Activated CD8-positive, alpha-beta T cell treated with anti-CD3 and anti-CD28 coated beads, Interleukin-2, amount 10 ng/mL, durations not matched to agents 7 days and 5 days (primary cell): ENCODE results near the gene KLHDC8A. TPM values are rescaled to one million over a fixed set of nuclear protein-coding genes. Genes with fewer than 3 reads are reported as not detected.
"Not testable (repeated sequence)": the region's sequence is repeated elsewhere in the genome, so short reads cannot be mapped to it uniquely, and the experiment has no call there.

Source experiments
- ATAC-seq: fragments of 150-1000 bp; cut with Tn5 transposase; one replicate; pipeline ENCODE4 v1.10.0; 2021; ENCODE audit warnings: moderate library complexity
- CTCF ChIA-PET: fragments of 350-600 bp; sonication (Branson Sonifier 250); formaldehyde crosslinking; loops from one replicate; lab custom pipeline; 2021; ENCODE audit warnings: antibody characterized with exemption; lab: Charles Lee
- POLR2A ChIA-PET: fragments of 350-600 bp; sonication (Branson Sonifier 250); formaldehyde crosslinking; loops from one replicate; lab custom pipeline; 2021; ENCODE audit warnings: antibody characterized with exemption; lab: Charles Lee
- DNase-seq: peaks from one replicate; pipeline ENCODE4 v3.0.0-alpha.2; 2020
- H3K27ac Mint-ChIP-seq: one replicate; pipeline ENCODE4 v1.8.0; 2021; ENCODE audit warnings: mild to moderate bottlenecking, mixed read lengths
- H3K27me3 Mint-ChIP-seq: one replicate; pipeline ENCODE4 v1.8.0; 2021; ENCODE audit warnings: low read depth, mixed read lengths
- H3K36me3 Mint-ChIP-seq: one replicate; pipeline ENCODE4 v1.8.0; 2021; ENCODE audit warnings: low read depth, mixed read lengths
- H3K4me1 Mint-ChIP-seq: one replicate; pipeline ENCODE4 v1.8.0; 2021; ENCODE audit warnings: low read depth, mixed read lengths
- H3K4me3 Mint-ChIP-seq: one replicate; pipeline ENCODE4 v1.8.0; 2021; ENCODE audit warnings: mild to moderate bottlenecking, mixed read lengths
- H3K9me3 Mint-ChIP-seq: one replicate; pipeline ENCODE4 v1.8.0; 2022; ENCODE audit warnings: mixed read lengths; ENCODE audit not compliant: insufficient read depth
- total RNA-seq, 2 experiments: library from RNA; stranded (reverse); gene quantifications; one replicate each; pipeline ENCODE4 v1.2.3, GENCODE V29; 2021

Gene KLHDC8A, protein sequence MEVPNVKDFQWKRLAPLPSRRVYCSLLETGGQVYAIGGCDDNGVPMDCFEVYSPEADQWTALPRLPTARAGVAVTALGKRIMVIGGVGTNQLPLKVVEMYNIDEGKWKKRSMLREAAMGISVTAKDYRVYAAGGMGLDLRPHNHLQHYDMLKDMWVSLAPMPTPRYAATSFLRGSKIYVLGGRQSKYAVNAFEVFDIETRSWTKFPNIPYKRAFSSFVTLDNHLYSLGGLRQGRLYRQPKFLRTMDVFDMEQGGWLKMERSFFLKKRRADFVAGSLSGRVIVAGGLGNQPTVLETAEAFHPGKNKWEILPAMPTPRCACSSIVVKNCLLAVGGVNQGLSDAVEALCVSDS
- total RNA-seq = not detected

- CTCF ChIA-PET = interaction anchor here (1.0 to 5.9 kb wide), 5 partner anchors 20 to 130 kb away, joined by 3 to 123 read pairs (median 9); no protein-coding TSS in a partner anchor
- no peak for ATAC-seq
Observed at GRCh38 chr1:205356440-205357139, at the start of gene KLHDC8A. KLHDC8A (minus strand) TSS chr1:205356922; CDS start chr1:205343604, 13,318 bp downstream.

GRCh38 chr1:205406252-205406651 is 49.5 kb upstream of the KLHDC8A start:
- H3K4me3 Mint-ChIP-seq, H3K4me1 Mint-ChIP-seq, H3K9me3 Mint-ChIP-seq, ATAC-seq, H3K36me3 Mint-ChIP-seq, POLR2A ChIA-PET, H3K27ac Mint-ChIP-seq, DNase-seq: not testable (repeated sequence)
- CTCF ChIA-PET = interaction anchor here (1.1 to 4.2 kb wide), 2 partner anchors 79 to 118 kb away, joined by 3 to 14 read pairs; no protein-coding TSS in a partner anchor
- H3K27me3 Mint-ChIP-seq = peaks cover 24% of the 10 kb centered on the region

More at GRCh38 chr1:205356440-205357139, at the start of gene KLHDC8A:
- Mint-ChIP-seq H3K9me3 (no peaks in the 10 kb centered on the region), H3K27me3 (peaks cover 31% of the 10 kb centered on the region), H3K27ac (no peak within 1 kb of the TSS), H3K4me3 (no peak within 1 kb of the TSS), H3K36me3 (no peaks in the 10 kb centered on the region), H3K4me1 (no peaks in the 10 kb centered on the region)
- DNase-seq = no peak
- POLR2A ChIA-PET = no interaction called here

DNA sequence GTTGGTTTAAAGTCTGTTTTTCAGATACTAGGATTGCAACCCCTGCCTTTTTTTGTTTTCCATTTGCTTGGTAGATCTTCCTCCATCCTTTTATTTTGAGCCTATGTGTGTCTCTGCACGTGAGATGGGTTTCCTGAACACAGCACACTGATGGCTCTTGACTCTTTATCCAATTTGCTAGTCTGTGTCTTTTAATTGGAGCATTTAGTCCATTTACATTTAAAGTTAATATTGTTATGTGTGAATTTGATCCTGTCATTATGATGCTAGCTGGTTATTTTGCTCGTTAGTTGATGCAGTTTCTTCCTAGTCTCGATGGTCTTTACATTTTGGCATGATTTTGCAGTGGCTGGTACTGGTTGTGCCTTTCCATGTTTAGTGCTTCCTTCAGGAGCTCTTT is 47.8 kb upstream of the KLHDC8A start:
- H3K4me1 Mint-ChIP-seq, ATAC-seq, H3K4me3 Mint-ChIP-seq, H3K9me3 Mint-ChIP-seq, H3K36me3 Mint-ChIP-seq, H3K27ac Mint-ChIP-seq, POLR2A ChIA-PET, DNase-seq, CTCF ChIA-PET: not testable (repeated sequence)
- peaks cover 17% of the 10 kb centered on the region for H3K27me3 Mint-ChIP-seq

DNA sequence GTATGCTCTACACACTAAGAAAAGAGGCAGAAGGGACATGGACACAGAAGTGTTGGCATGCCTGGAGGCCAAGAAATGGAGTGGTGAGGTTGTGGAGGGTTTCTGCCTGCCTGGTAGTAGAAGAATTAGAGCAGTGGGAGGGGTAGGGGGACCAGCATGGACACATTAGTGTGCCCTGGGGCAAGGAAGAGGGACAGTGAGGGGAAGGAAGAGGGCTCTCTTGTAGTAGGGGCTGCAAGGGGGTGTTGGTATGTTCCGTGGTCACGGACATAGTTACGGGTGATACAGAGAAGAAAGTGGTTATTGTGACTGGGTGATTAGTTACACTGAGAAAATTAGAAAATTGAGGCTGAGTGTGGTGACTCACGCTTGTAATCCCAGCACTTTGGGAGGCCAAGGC is 41.9 kb upstream of the KLHDC8A start:
- H3K9me3 Mint-ChIP-seq = no peaks in the 10 kb centered on the region
- no peaks in the 10 kb centered on the region for H3K36me3 Mint-ChIP-seq
- ChIA-PET POLR2A (no interaction called here), CTCF (interaction anchor here (0.8 to 5.0 kb wide), 9 partner anchors 14 to 126 kb away, joined by 4 to 188 read pairs (median 5); no protein-coding TSS in a partner anchor)
- H3K27me3 Mint-ChIP-seq = peaks cover 22% of the 10 kb centered on the region
- no peak for DNase-seq
- H3K4me3 Mint-ChIP-seq = no peak overlapping the region
- H3K27ac Mint-ChIP-seq = no peak overlapping the region
- H3K4me1 Mint-ChIP-seq = no peaks in the 10 kb centered on the region
- no peak for ATAC-seq

DNA sequence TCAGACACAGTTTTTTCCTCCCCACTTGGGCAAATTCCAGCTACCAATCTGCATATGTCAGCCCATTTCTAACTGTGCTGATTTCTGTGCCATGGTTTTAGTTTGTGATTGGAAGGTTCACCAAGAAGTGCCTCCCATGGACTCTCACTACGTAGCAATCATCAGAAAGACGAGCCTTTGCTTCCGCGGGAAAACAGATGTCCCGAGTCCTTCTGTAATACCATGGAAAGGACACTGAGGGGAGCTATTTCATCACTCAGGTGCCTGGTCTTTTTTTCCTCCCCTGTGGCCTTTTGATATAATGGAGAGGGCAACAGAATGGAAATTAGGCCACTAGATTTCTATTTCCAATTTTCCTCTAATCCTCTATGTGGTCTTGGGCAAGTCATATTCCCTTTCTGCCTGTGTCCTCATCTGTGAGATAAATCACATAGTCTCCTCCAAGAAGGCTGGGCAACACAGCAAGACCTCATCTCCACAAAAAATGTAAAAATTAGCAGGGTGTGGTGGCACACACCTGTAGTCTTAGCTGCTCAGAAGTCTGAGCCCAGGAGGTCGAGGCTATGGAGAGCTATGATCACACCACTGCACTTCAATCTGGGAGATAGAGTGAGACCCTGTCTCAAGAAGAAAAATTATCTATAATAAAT is 40.4 kb upstream of the KLHDC8A start:
- POLR2A ChIA-PET = interaction anchor here (1.1 kb wide), 1 partner anchor 59 kb away, joined by 3 read pairs; the partner anchor contains the start of gene BLACAT1
- H3K9me3 Mint-ChIP-seq = no peaks in the 10 kb centered on the region
- no peak overlapping the region for H3K4me3 Mint-ChIP-seq
- ATAC-seq (no peak), DNase-seq (peak; percentile 38)
- CTCF ChIA-PET = interaction anchor here (0.6 to 5.0 kb wide), 24 partner anchors 10 to 262 kb away, joined by 3 to 188 read pairs (median 5); no protein-coding TSS in a partner anchor
- no peaks in the 10 kb centered on the region for H3K4me1 Mint-ChIP-seq
- peaks cover 23% of the 10 kb centered on the region for H3K27me3 Mint-ChIP-seq
- H3K36me3 Mint-ChIP-seq = no peaks in the 10 kb centered on the region
- H3K27ac Mint-ChIP-seq = no peak overlapping the region

DNA sequence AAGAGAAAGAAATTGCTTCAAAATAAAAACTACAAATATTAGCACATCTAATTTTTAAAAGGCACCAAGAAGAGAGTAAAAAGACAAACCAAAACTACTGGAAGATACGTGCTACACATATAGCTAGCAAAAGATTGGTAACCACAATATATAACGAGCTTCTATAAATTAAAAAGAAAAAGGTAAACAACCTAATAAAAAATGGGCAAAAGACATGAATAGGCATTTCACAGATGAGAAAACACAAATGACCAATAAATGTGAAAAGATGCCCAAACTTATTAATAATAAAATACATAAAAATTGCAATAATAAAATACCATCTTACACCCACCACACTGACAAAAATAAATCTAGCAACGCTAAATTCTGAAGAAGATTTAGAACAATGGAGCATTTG is 38.9 kb upstream of the KLHDC8A start:
- H3K36me3 Mint-ChIP-seq = no peaks in the 10 kb centered on the region
- peaks cover 25% of the 10 kb centered on the region for H3K27me3 Mint-ChIP-seq
- no peak overlapping the region for H3K27ac Mint-ChIP-seq
- DNase-seq (no peak), ATAC-seq (no peak)
- no peak overlapping the region for H3K4me3 Mint-ChIP-seq
- POLR2A ChIA-PET = no interaction called here
- no peaks in the 10 kb centered on the region for H3K9me3 Mint-ChIP-seq
- CTCF ChIA-PET = interaction anchor here (0.9 to 5.0 kb wide), 8 partner anchors 12 to 263 kb away, joined by 3 to 188 read pairs (median 10); no protein-coding TSS in a partner anchor
- no peaks in the 10 kb centered on the region for H3K4me1 Mint-ChIP-seq

DNA sequence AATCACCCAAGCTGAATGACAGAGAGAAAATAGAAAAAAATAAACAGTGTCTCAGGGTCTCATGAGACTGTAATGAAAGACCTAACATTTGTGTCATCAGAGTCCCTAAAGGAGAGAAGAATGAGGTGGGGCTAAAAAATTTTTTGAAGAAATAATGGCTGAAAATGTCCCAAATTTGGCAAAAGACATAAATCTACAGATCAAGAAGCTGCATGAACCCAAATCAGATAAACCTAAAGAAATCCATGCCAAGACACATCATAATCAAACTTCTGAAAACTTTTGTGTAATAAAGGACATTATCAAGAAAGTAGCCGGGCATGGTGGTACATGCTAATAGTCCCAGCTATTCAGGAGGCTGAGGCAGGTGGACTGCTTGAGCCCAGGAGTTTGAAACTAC is 35.9 kb upstream of the KLHDC8A start:
- Mint-ChIP-seq H3K4me1 (no peaks in the 10 kb centered on the region), H3K27me3 (peaks cover 21% of the 10 kb centered on the region), H3K9me3 (no peaks in the 10 kb centered on the region), H3K27ac (no peak overlapping the region), H3K36me3 (no peaks in the 10 kb centered on the region), H3K4me3 (no peak overlapping the region)
- ATAC-seq (no peak), DNase-seq (no peak)
- POLR2A ChIA-PET = no interaction called here
- CTCF ChIA-PET = interaction anchor here (1.5 to 1.8 kb wide), 2 partner anchors 39 to 92 kb away, joined by 3 to 6 read pairs; no protein-coding TSS in a partner anchor

DNA sequence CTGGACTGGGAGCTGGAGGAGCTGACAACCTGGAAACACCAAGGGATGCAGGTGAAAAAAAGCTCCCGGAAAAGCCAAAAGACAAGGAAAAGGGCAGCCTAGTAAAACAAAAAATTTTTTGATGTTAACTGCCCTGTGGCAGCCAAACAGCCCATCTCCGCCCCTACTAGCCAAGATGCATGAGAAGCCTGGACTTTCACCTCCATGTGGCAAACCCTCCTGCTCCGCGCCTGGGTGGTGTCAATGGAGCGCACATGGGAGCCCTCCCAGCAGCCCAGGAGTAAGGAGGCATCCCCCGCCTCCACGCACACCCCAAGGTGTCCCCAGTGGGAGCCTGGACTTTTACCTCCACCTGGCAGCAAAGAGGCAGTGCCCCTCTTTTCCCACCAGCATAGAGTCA is 34.7 kb upstream of the KLHDC8A start:
- CTCF ChIA-PET = interaction anchor here (1.0 to 1.8 kb wide), 3 partner anchors 37 to 94 kb away, joined by 4 to 6 read pairs (median 5); no protein-coding TSS in a partner anchor
- H3K4me1 Mint-ChIP-seq = no peaks in the 10 kb centered on the region

DNA sequence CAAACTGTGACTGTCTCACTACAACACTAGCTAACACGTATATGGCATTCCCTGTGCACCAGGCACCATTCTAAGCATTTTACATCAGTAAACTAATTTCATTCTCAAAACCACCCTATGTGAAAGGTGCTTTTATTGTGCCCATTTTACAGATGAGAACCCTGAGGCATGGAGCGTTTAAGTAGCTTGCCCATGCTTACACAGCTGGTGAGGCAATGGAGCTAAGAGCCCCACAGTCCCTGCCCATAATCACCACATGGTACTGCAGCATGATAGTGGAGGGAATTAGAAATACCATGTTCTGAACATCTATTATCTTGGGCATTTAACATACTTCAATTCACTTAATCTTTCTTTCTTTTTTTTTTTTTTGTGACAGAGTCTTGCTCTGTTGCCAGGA is 31.1 kb upstream of the KLHDC8A start:
- Mint-ChIP-seq H3K9me3 (no peaks in the 10 kb centered on the region), H3K4me1 (no peaks in the 10 kb centered on the region), H3K27me3 (peaks cover 8% of the 10 kb centered on the region), H3K4me3 (no peak overlapping the region), H3K27ac (no peak overlapping the region), H3K36me3 (no peaks in the 10 kb centered on the region)
- CTCF ChIA-PET = interaction anchor here (0.7 to 2.5 kb wide), 8 partner anchors 9 to 141 kb away, joined by 3 to 13 read pairs (median 5); no protein-coding TSS in a partner anchor
- POLR2A ChIA-PET = no interaction called here
- DNase-seq = no peak
- ATAC-seq = no peak

More for the DNA sequence above, 34.7 kb upstream of the KLHDC8A start:
- Mint-ChIP-seq H3K27ac (no peak overlapping the region), H3K36me3 (no peaks in the 10 kb centered on the region), H3K27me3 (peaks cover 15% of the 10 kb centered on the region), H3K4me3 (no peak overlapping the region), H3K9me3 (no peaks in the 10 kb centered on the region)
- DNase-seq (no peak), ATAC-seq (no peak)
- POLR2A ChIA-PET = no interaction called here

DNA sequence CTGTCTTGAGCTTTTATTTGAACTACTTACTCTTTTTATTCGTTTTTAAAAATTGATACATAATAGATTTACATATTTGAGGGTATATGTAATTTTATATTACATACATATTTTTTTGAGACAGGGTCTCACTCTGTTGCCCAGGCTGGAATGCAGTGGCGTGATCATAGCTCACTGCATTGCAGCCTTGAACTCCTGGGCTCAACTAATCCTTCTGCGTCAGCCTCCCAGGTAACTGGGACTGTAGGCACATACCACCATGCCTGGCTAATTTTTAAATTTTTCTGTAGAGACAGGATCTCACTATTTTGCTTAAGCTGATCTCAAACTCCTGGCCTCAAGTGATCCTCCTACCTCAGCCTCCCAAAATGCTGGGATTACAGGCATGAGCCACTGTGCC is 26.3 kb upstream of the KLHDC8A start:
- H3K36me3 Mint-ChIP-seq, POLR2A ChIA-PET: not testable (repeated sequence)
- CTCF ChIA-PET = interaction anchor here (1.2 kb wide), 1 partner anchor 102 kb away, joined by 3 read pairs; no protein-coding TSS in a partner anchor

GRCh38 chr1:205382561-205382960 is 25.8 kb upstream of the KLHDC8A start:
- ATAC-seq = no peak
- ChIA-PET POLR2A (no interaction called here), CTCF (interaction anchor here (1.2 kb wide), 1 partner anchor 103 kb away, joined by 3 read pairs; no protein-coding TSS in a partner anchor)
- H3K27me3 Mint-ChIP-seq = peaks cover 4% of the 10 kb centered on the region
- DNase-seq = no peak
- H3K4me1 Mint-ChIP-seq = no peaks in the 10 kb centered on the region
- H3K36me3 Mint-ChIP-seq = no peaks in the 10 kb centered on the region
- H3K4me3 Mint-ChIP-seq = no peak overlapping the region
- no peaks in the 10 kb centered on the region for H3K9me3 Mint-ChIP-seq
- H3K27ac Mint-ChIP-seq = no peak overlapping the region

More for the DNA sequence above, 26.3 kb upstream of the KLHDC8A start:
- H3K4me1 Mint-ChIP-seq, DNase-seq, H3K9me3 Mint-ChIP-seq, H3K27ac Mint-ChIP-seq, H3K27me3 Mint-ChIP-seq, H3K4me3 Mint-ChIP-seq, ATAC-seq: not testable (repeated sequence)
